WTC11 (cell line): ENCODE measurements around the gene ATP9B. TPM values are rescaled to one million over a fixed set of nuclear protein-coding genes. Genes with fewer than 3 reads are reported as not detected.

Experiments
- ATAC-seq: fragments of 200-7000 bp; cut with Tn5 transposase; 2 replicates; pipeline ENCODE4 v1.10.0; 2021; ENCODE audit warnings: mild to moderate bottlenecking, moderate library complexity
- CTCF ChIA-PET: fragments of 300-600 bp; sonication (Branson Sonifier 250); formaldehyde crosslinking; loops from one replicate; lab custom pipeline; 2021; ENCODE audit warnings: antibody characterized with exemption; lab: Charles Lee
- POLR2A ChIA-PET: fragments of 350-600 bp; sonication (Branson Sonifier 250); formaldehyde crosslinking; loops from one replicate; lab custom pipeline; 2021; ENCODE audit warnings: antibody characterized with exemption; lab: Charles Lee
- DNase-seq: peaks from one replicate; pipeline ENCODE4 v3.0.0; 2021; ENCODE audit warnings: low spot score
- H3K27ac Mint-ChIP-seq: 2 replicates; pipeline ENCODE4 v1.8.0; 2021; ENCODE audit warnings: mixed read lengths
- H3K27me3 Mint-ChIP-seq: 2 replicates; pipeline ENCODE4 v1.8.0; 2021; ENCODE audit warnings: low read depth, mild to moderate bottlenecking, moderate library complexity, mixed read lengths
- H3K36me3 Mint-ChIP-seq: 2 replicates; pipeline ENCODE4 v1.8.0; 2021; ENCODE audit warnings: mixed read lengths
- H3K4me1 Mint-ChIP-seq: 2 replicates; pipeline ENCODE4 v1.8.0; 2022; ENCODE audit warnings: mixed read lengths
- H3K4me3 Mint-ChIP-seq: 2 replicates; pipeline ENCODE4 v1.8.0; 2021; ENCODE audit warnings: mild to moderate bottlenecking, moderate library complexity, mixed read lengths
- H3K9me3 Mint-ChIP-seq: 2 replicates; pipeline ENCODE4 v1.8.0; 2021; ENCODE audit warnings: mixed read lengths
- FOXJ3 ChIP-seq: sonication (generic); formaldehyde crosslinking; IDR thresholded peaks from 2 replicates; pipeline ENCODE4 v1.9.0; 2021; ENCODE audit warnings: missing genetic modification reagents, mild to moderate bottlenecking, borderline replicate concordance
- GABPB1 ChIP-seq: sonication (generic); formaldehyde crosslinking; IDR thresholded peaks from 2 replicates; pipeline ENCODE4 v1.8.1; 2023; ENCODE audit warnings: mild to moderate bottlenecking, missing genetic modification reagents
- GTF2I ChIP-seq: fragments of 250-450 bp; sonication (Bioruptor Pico); conservative IDR thresholded peaks from 2 replicates; pipeline ENCODE4 v1.4.0; 2021; ENCODE audit warnings: mild to moderate bottlenecking
- NFATC4 ChIP-seq: fragments of 250-450 bp; sonication (Bioruptor Pico); IDR thresholded peaks from 2 replicates; pipeline ENCODE4 v1.9.0; 2021; ENCODE audit warnings: mild to moderate bottlenecking
- NR1H2 ChIP-seq: sonication (generic); formaldehyde crosslinking; IDR thresholded peaks from 2 replicates; pipeline ENCODE4 v1.9.0; 2021; ENCODE audit warnings: mild to moderate bottlenecking, moderate library complexity, missing genetic modification reagents
- SOX15 ChIP-seq: fragments of 250-450 bp; sonication (Bioruptor Pico); IDR thresholded peaks from 2 replicates; pipeline ENCODE4 v1.9.0; 2021; ENCODE audit warnings: mild to moderate bottlenecking
- ZNF423 ChIP-seq: fragments of 250-450 bp; sonication (Bioruptor Pico); IDR thresholded peaks from 2 replicates; pipeline ENCODE4 v2.1.2; 2022; ENCODE audit warnings: mild to moderate bottlenecking, moderate library complexity
- ZNF671 ChIP-seq: fragments of 250-450 bp; sonication (Bioruptor Pico); IDR thresholded peaks from 2 replicates; pipeline ENCODE4 v1.8.0; 2021; ENCODE audit warnings: mild to moderate bottlenecking
- total RNA-seq: library from RNA; stranded (reverse); gene quantifications from 3 replicates; pipeline ENCODE4 v1.2.3, GENCODE V29; 2021
- TF ChIP-seq, protein P1 (sequence below): fragments of 250-450 bp; sonication (Bioruptor Pico); IDR thresholded peaks from 2 replicates; pipeline ENCODE4 v1.9.0; 2021; ENCODE audit warnings: mild to moderate bottlenecking, borderline replicate concordance
- TF ChIP-seq, protein P2 (sequence below): sonication (generic); formaldehyde crosslinking; IDR thresholded peaks from 2 replicates; pipeline ENCODE4 v1.8.1; 2022; ENCODE audit warnings: low read depth, mild to moderate bottlenecking, moderate library complexity, missing genetic modification reagents, borderline replicate concordance
- TF ChIP-seq, protein P3 (sequence below): sonication (generic); formaldehyde crosslinking; IDR thresholded peaks from 2 replicates; pipeline ENCODE4 v1.8.1; 2023; ENCODE audit warnings: mild to moderate bottlenecking, missing genetic modification reagents
- TF ChIP-seq, protein P4 (sequence below): sonication (generic); formaldehyde crosslinking; IDR thresholded peaks from 2 replicates; pipeline ENCODE4 v1.8.0; 2023; ENCODE audit warnings: missing genetic modification reagents
- TF ChIP-seq, protein P5 (sequence below): sonication (generic); formaldehyde crosslinking; IDR thresholded peaks from 2 replicates; pipeline ENCODE4 v1.8.1; 2023; ENCODE audit warnings: mild to moderate bottlenecking, missing genetic modification reagents, moderate library complexity
- TF ChIP-seq, protein P6 (sequence below): fragments of 200-600 bp; IDR thresholded peaks from 2 replicates; pipeline ENCODE4 v1.8.0; 2022; ENCODE audit warnings: antibody characterized with exemption

ATP9B gene
- total RNA-seq, 1 experiment from 2014 or later, result 19.0 TPM

DNA sequence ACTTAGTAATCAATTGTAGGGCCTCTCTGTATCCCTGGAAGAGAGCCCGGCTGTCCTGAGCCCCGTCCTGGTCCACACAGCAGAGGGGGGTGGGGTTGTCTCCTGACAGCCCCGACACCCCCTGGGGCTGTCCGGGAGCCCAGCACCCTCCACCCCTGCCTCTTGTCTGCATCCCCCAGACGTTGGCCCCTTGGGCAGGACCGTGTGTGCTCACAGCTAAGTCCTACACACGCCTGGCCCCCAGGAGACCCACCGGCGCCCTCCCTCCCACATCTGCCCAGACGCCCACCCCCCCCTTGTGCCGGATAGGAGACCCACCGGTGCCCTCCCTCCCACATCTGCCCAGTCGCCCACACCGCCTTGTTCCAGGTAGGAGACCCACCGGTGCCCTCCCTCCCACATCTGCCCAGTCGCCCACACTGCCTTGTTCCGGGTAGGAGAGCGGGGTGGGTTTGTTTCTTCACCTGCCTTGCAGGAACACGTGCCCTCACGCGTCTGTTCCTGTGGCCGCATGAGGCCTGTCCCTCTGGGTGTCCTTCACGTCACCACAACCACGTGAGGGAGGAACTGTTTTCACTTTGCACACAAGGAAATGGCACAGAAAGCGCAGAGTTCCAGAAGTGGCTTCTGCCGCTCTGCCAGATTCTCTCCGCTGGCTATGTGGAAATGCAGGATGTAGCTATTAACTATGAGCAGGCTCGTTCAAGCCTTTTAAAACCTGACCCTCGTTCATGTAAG is 265.5 kb downstream of the ATP9B start (continued):
- TF ChIP-seq, protein P1, sequence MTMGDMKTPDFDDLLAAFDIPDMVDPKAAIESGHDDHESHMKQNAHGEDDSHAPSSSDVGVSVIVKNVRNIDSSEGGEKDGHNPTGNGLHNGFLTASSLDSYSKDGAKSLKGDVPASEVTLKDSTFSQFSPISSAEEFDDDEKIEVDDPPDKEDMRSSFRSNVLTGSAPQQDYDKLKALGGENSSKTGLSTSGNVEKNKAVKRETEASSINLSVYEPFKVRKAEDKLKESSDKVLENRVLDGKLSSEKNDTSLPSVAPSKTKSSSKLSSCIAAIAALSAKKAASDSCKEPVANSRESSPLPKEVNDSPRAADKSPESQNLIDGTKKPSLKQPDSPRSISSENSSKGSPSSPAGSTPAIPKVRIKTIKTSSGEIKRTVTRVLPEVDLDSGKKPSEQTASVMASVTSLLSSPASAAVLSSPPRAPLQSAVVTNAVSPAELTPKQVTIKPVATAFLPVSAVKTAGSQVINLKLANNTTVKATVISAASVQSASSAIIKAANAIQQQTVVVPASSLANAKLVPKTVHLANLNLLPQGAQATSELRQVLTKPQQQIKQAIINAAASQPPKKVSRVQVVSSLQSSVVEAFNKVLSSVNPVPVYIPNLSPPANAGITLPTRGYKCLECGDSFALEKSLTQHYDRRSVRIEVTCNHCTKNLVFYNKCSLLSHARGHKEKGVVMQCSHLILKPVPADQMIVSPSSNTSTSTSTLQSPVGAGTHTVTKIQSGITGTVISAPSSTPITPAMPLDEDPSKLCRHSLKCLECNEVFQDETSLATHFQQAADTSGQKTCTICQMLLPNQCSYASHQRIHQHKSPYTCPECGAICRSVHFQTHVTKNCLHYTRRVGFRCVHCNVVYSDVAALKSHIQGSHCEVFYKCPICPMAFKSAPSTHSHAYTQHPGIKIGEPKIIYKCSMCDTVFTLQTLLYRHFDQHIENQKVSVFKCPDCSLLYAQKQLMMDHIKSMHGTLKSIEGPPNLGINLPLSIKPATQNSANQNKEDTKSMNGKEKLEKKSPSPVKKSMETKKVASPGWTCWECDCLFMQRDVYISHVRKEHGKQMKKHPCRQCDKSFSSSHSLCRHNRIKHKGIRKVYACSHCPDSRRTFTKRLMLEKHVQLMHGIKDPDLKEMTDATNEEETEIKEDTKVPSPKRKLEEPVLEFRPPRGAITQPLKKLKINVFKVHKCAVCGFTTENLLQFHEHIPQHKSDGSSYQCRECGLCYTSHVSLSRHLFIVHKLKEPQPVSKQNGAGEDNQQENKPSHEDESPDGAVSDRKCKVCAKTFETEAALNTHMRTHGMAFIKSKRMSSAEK, result no peak
- TF ChIP-seq, protein P2, sequence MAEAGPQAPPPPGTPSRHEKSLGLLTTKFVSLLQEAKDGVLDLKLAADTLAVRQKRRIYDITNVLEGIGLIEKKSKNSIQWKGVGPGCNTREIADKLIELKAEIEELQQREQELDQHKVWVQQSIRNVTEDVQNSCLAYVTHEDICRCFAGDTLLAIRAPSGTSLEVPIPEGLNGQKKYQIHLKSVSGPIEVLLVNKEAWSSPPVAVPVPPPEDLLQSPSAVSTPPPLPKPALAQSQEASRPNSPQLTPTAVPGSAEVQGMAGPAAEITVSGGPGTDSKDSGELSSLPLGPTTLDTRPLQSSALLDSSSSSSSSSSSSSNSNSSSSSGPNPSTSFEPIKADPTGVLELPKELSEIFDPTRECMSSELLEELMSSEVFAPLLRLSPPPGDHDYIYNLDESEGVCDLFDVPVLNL (CRISPR knock-in tag), result no peak
- no peak for TF ChIP-seq NR1H2 (CRISPR knock-in tag)
- TF ChIP-seq, protein P3, sequence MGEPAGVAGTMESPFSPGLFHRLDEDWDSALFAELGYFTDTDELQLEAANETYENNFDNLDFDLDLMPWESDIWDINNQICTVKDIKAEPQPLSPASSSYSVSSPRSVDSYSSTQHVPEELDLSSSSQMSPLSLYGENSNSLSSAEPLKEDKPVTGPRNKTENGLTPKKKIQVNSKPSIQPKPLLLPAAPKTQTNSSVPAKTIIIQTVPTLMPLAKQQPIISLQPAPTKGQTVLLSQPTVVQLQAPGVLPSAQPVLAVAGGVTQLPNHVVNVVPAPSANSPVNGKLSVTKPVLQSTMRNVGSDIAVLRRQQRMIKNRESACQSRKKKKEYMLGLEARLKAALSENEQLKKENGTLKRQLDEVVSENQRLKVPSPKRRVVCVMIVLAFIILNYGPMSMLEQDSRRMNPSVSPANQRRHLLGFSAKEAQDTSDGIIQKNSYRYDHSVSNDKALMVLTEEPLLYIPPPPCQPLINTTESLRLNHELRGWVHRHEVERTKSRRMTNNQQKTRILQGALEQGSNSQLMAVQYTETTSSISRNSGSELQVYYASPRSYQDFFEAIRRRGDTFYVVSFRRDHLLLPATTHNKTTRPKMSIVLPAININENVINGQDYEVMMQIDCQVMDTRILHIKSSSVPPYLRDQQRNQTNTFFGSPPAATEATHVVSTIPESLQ (CRISPR knock-in tag), result no peak
- TF ChIP-seq, protein P4, sequence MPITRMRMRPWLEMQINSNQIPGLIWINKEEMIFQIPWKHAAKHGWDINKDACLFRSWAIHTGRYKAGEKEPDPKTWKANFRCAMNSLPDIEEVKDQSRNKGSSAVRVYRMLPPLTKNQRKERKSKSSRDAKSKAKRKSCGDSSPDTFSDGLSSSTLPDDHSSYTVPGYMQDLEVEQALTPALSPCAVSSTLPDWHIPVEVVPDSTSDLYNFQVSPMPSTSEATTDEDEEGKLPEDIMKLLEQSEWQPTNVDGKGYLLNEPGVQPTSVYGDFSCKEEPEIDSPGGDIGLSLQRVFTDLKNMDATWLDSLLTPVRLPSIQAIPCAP (CRISPR knock-in tag), result no peak

DNA sequence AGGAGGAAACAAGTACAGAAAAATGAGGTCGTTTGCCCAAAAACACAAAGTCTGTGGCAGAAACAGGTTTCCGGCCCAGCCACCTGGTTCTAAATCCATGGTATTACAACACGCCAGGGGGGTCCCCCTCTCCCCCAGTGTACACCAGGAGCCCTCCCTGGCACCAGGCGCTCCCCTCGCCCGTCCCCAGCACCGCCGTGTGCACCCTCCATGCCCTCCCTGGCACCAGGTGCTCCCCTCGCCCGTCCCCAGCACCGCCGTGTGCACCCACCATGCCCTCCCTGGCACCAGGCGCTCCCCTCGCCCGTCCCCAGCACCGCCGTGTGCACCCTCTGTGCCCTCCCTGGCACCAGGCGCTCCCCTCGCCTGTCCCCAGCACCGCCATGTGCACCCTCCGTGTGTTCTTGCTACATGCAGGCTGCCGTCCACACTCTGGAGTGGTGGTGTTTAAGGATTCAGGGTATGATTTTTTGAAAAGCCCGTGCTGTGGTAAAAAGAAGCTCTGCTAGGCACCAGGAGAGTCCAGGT is 266.7 kb downstream of the ATP9B start:
- no peak for DNase-seq
- no peak overlapping the region for H3K4me3 Mint-ChIP-seq
- ATAC-seq, result no peak
- no peak overlapping the region for H3K27ac Mint-ChIP-seq
- ChIA-PET POLR2A (no interaction called here), CTCF (interaction anchor here (0.7 kb wide), 1 partner anchor 18 kb away, joined by 3 read pairs; no protein-coding TSS in a partner anchor)
- TF ChIP-seq NFATC4 (CRISPR knock-in tag) (no peak), ZNF423 (CRISPR knock-in tag) (no peak), SOX15 (CRISPR knock-in tag) (no peak), GABPB1 (CRISPR knock-in tag) (no peak), GTF2I (CRISPR knock-in tag) (no peak), ZNF671 (no peak), FOXJ3 (CRISPR knock-in tag) (no peak)
- TF ChIP-seq, protein P5, sequence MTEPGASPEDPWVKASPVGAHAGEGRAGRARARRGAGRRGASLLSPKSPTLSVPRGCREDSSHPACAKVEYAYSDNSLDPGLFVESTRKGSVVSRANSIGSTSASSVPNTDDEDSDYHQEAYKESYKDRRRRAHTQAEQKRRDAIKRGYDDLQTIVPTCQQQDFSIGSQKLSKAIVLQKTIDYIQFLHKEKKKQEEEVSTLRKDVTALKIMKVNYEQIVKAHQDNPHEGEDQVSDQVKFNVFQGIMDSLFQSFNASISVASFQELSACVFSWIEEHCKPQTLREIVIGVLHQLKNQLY (CRISPR knock-in tag), result no peak
- TF ChIP-seq, protein P6, sequence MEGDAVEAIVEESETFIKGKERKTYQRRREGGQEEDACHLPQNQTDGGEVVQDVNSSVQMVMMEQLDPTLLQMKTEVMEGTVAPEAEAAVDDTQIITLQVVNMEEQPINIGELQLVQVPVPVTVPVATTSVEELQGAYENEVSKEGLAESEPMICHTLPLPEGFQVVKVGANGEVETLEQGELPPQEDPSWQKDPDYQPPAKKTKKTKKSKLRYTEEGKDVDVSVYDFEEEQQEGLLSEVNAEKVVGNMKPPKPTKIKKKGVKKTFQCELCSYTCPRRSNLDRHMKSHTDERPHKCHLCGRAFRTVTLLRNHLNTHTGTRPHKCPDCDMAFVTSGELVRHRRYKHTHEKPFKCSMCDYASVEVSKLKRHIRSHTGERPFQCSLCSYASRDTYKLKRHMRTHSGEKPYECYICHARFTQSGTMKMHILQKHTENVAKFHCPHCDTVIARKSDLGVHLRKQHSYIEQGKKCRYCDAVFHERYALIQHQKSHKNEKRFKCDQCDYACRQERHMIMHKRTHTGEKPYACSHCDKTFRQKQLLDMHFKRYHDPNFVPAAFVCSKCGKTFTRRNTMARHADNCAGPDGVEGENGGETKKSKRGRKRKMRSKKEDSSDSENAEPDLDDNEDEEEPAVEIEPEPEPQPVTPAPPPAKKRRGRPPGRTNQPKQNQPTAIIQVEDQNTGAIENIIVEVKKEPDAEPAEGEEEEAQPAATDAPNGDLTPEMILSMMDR, result no peak
- peaks cover 9% of the 10 kb centered on the region for H3K4me1 Mint-ChIP-seq
- peaks cover 5% of the 10 kb centered on the region; the same call in 1 of the 2 replicates for H3K9me3 Mint-ChIP-seq
- no peaks in the 10 kb centered on the region; the same call in 1 of the 2 replicates for H3K27me3 Mint-ChIP-seq
- peaks cover 23% of the 10 kb centered on the region for H3K36me3 Mint-ChIP-seq
